PFSK-1 (cell line): ENCODE measurements around the gene PUS3.

Experiments used
- FOXP2 ChIP-seq: optimal IDR thresholded peaks from 2 replicates; pipeline ENCODE3; 2011; ENCODE audit warnings: borderline replicate concordance, control low read depth, inconsistent platforms; ENCODE audit not compliant: insufficient read depth; ENCODE audit errors: extremely low read length, extremely low read depth
- POLR2AphosphoS5 ChIP-seq: IDR thresholded peaks from 2 replicates; pipeline ENCODE4 v1.6.1; 2012; ENCODE audit warnings: low read depth, mild to moderate bottlenecking, control low read depth, low read length, moderate library complexity
- REST ChIP-seq, 2 experiments: IDR thresholded peaks; 2 replicates each; pipeline versions ENCODE4 v1.6.1 to v1.8.0; 2011 to 2012; ENCODE audit warnings: low read depth in 2 of 2, low read length in 2 of 2, control low read depth in 1 of 2, inconsistent platforms in 1 of 2, mild to moderate bottlenecking in 1 of 2, moderate library complexity in 1 of 2; ENCODE audit not compliant: insufficient read depth in 1 of 2
- SIN3A ChIP-seq: IDR thresholded peaks from 2 replicates; pipeline ENCODE4 v1.6.1; 2012; ENCODE audit warnings: mild to moderate bottlenecking, low read length, moderate library complexity, borderline replicate concordance; ENCODE audit not compliant: insufficient read depth
- TAF1 ChIP-seq: IDR thresholded peaks from 2 replicates; pipeline ENCODE4 v1.6.1; 2012; ENCODE audit warnings: low read length, control low read depth, borderline replicate concordance; ENCODE audit not compliant: insufficient read depth

Gene PUS3

GRCh38 chr11:125935618-125936199 lies 32.7 kb upstream of the PUS3 start:
- TF ChIP-seq POLR2AphosphoS5 (no peak), FOXP2 (no peak), TAF1 (no peak), REST (IDR thresholded peaks at IDR 0.05; ENCODE audit: insufficient read depth in 1 of 2, low read depth in 2 of 2, low read length in 2 of 2) (no peak), SIN3A (no peak)

- TF ChIP-seq REST (IDR thresholded peaks at IDR 0.05; ENCODE audit: insufficient read depth in 1 of 2, low read depth in 2 of 2, low read length in 2 of 2): no peak
- TF ChIP-seq POLR2AphosphoS5: no peak
- TF ChIP-seq FOXP2: no peak
- no peak for TF ChIP-seq TAF1
- no peak for TF ChIP-seq SIN3A
Observed at GRCh38 chr11:125935056-125935455, 32.0 kb upstream of the PUS3 start.

- TF ChIP-seq SIN3A (no peak), TAF1 (no peak), REST (IDR thresholded peaks at IDR 0.05; ENCODE audit: insufficient read depth in 1 of 2, low read depth in 2 of 2, low read length in 2 of 2) (no peak), POLR2AphosphoS5 (no peak), FOXP2 (no peak)
Observed at GRCh38 chr11:125934473-125934872, 31.5 kb upstream of the PUS3 start.

- TF ChIP-seq POLR2AphosphoS5: no peak
- TF ChIP-seq FOXP2: no peak
- no peak for TF ChIP-seq TAF1
- TF ChIP-seq SIN3A: no peak
- TF ChIP-seq REST (IDR thresholded peaks at IDR 0.05; ENCODE audit: insufficient read depth in 1 of 2, low read depth in 2 of 2, low read length in 2 of 2): no peak
Observed at GRCh38 chr11:125933030-125933813, 30.2 kb upstream of the PUS3 start.
